Caco-2 (cell line): ENCODE measurements around the gene GPR37L1. TPM values are rescaled to one million over a fixed set of nuclear protein-coding genes. Genes with fewer than 3 reads are reported as not detected.
A peak's percentile ranks its signal among the peaks of the same experiment; 100 is the strongest.

Experiments
- BruUV-seq: library from RNA; stranded (reverse); fragments of 400-500 nt; replicated peaks from 2 replicates; lab custom pipeline; 2021; lab: Mats Ljungman, UMichigan
- CTCF ChIA-PET: fragments of 300-600 bp; sonication (Branson Sonifier 250); formaldehyde crosslinking; loops from one replicate; lab custom pipeline; 2022; ENCODE audit warnings: antibody characterized with exemption; lab: Charles Lee
- POLR2A ChIA-PET: fragments of 300-600 bp; sonication (Branson Sonifier 250); formaldehyde crosslinking; loops from one replicate; lab custom pipeline; 2022; ENCODE audit warnings: antibody characterized with exemption; lab: Charles Lee
- DNase-seq, 2 experiments: peaks; one replicate each; pipeline versions ENCODE4 v3.0.0 to v3.0.0-alpha.2; 2020 to 2022
- H3K27me3 ChIP-seq: replicated peaks from 2 replicates; pipeline ENCODE4 v1.6.0; 2011; ENCODE audit warnings: low read length; ENCODE audit not compliant: control insufficient read depth, insufficient read depth
- H3K36me3 ChIP-seq: 2 replicates; pipeline ENCODE4 v1.5.1; 2011; ENCODE audit warnings: low read length; ENCODE audit not compliant: control insufficient read depth, insufficient read depth
- H3K4me1 ChIP-seq: fragments of 250-450 bp; sonication (Bioruptor Pico); 2 replicates; pipeline ENCODE4 v1.5.1; 2020; ENCODE audit warnings: mild to moderate bottlenecking
- H3K4me3 ChIP-seq: 2 replicates; pipeline ENCODE4 v1.5.1; 2011; ENCODE audit warnings: low read depth, mild to moderate bottlenecking, control low read depth, low read length
- H3K9me3 ChIP-seq: fragments of 250-450 bp; sonication (Bioruptor Pico); 2 replicates; pipeline ENCODE4 v1.5.1; 2020; ENCODE audit warnings: mild to moderate bottlenecking, moderate library complexity
- H3K27ac Mint-ChIP-seq: one replicate; pipeline ENCODE4 v1.8.0; 2022; ENCODE audit warnings: mixed read lengths; ENCODE audit not compliant: unreplicated experiment
- H3K27me3 Mint-ChIP-seq: one replicate; pipeline ENCODE4 v1.8.0; 2022; ENCODE audit warnings: mixed read lengths; ENCODE audit not compliant: insufficient read depth, unreplicated experiment
- H3K36me3 Mint-ChIP-seq: one replicate; pipeline ENCODE4 v1.8.0; 2022; ENCODE audit warnings: mild to moderate bottlenecking, mixed read lengths; ENCODE audit not compliant: insufficient read depth, unreplicated experiment
- H3K4me1 Mint-ChIP-seq: one replicate; pipeline ENCODE4 v1.8.0; 2022; ENCODE audit warnings: low read depth, mixed read lengths; ENCODE audit not compliant: unreplicated experiment
- H3K4me3 Mint-ChIP-seq: one replicate; pipeline ENCODE4 v1.8.0; 2022; ENCODE audit warnings: mild to moderate bottlenecking, moderate library complexity, mixed read lengths; ENCODE audit not compliant: unreplicated experiment
- H3K9me3 Mint-ChIP-seq: one replicate; pipeline ENCODE4 v1.8.0; 2022; ENCODE audit warnings: mixed read lengths; ENCODE audit not compliant: unreplicated experiment
- intact Hi-C: fragments of 100-400 bp; cut with micrococcal nuclease; formaldehyde crosslinking; loops from one replicate; pipeline ENCODE4 v1.10.0; 2022; ENCODE audit not compliant: unreplicated experiment
- total RNA-seq: library from RNA; stranded (reverse); gene quantifications from 2 replicates; pipeline ENCODE4 v1.2.3, GENCODE V29; 2022
- TF ChIP-seq, protein P1 (sequence below), 2 experiments: fragments of 200-600 bp in 1 of 2; IDR thresholded peaks; 1 replicate in 1 of 2; 2 replicates in 1 of 2; pipeline versions ENCODE4 v1.5.1 to v1.8.0; 2011 to 2022; ENCODE audit warnings: antibody characterized with exemption in 1 of 2, control low read depth in 1 of 2, inconsistent platforms in 1 of 2, low read depth in 1 of 2, low read length in 1 of 2, mild to moderate bottlenecking in 1 of 2, moderate library complexity in 1 of 2; ENCODE audit not compliant: insufficient read depth in 1 of 2, severe bottlenecking in 1 of 2, unreplicated experiment in 1 of 2

Gene GPR37L1
- total RNA-seq, 1 experiment from 2014 or later, result 0.07 TPM

DNA sequence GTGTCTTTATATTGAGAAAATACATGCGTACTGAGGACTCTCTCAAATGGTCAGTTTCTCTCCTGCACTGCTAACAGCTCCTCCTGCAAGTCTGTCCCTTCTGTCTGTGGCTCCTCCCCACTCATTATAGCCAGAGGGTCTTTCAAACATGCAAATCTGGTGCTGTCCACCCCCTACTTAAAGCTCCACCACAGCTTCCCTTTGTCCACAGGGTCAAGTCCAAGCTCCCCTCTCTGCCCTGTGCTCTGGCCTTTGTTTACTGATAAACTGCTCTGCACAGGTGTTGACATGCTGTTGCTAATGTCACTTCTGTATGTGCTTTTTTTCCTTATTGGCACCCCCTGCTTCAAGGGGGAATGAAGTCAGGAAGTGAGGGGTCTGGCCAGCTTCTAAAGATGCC lies 47.7 kb upstream of the GPR37L1 start:
- peak overlapping the region; percentile 49 for H3K27ac Mint-ChIP-seq
- H3K36me3 ChIP-seq, result no peaks in the 10 kb centered on the region
- POLR2A ChIA-PET, result interaction anchor here (1.6 to 2.9 kb wide), 2 partner anchors 31 to 65 kb away, joined by 6 to 42 read pairs; partner anchors contain the start of gene ELF3

DNA sequence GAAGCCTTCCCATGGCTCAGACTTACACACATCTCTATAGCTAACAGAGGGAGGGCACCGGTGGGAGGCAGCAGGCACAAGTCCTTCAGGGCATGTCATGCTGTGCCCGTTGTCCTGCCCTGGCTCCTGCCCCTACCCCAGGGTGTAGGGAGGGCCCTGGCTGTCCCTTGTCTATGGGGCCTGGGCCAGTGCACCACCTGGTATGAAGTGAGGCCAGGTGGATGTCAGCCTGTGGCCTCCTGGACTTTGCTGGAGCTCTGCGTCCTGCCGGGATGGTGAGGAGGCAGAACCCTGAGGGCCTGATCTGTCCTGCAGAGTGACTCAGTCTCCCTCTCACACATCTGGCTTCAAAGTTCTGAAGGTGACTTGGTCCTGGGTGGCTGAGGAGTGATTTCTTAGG lies 47.3 kb upstream of the GPR37L1 start:
- peak in 1 of 2 experiments; percentile 38 for DNase-seq
- Mint-ChIP-seq H3K27ac (peak overlapping the region; percentile 88), H3K4me1 (peaks cover 47% of the 10 kb centered on the region), H3K9me3 (no peaks in the 10 kb centered on the region), H3K27me3 (no peaks in the 10 kb centered on the region), H3K36me3 (peaks cover 22% of the 10 kb centered on the region), H3K4me3 (no peak overlapping the region)
- H3K4me1 ChIP-seq, result peaks cover 49% of the 10 kb centered on the region
- intact Hi-C loops, result no loop called here
- no peaks in the 10 kb centered on the region for H3K36me3 ChIP-seq
- ChIA-PET POLR2A (interaction anchor here (1.0 to 2.9 kb wide), 4 partner anchors 30 to 65 kb away, joined by 6 to 42 read pairs (median 11); partner anchors contain the start of gene ELF3), CTCF (interaction anchor here (0.7 to 2.0 kb wide), 6 partner anchors 16 to 76 kb away, joined by 3 to 10 read pairs (median 4); partner anchors contain the start of gene ELF3)
- H3K4me3 ChIP-seq, result no peak overlapping the region
- TSS peak; percentile 78 for BruUV-seq
- H3K9me3 ChIP-seq, result 0 out of 2 replicates have a peak, but pooled peaks cover 8% of the 10 kb centered on the region
- TF ChIP-seq, protein P1, sequence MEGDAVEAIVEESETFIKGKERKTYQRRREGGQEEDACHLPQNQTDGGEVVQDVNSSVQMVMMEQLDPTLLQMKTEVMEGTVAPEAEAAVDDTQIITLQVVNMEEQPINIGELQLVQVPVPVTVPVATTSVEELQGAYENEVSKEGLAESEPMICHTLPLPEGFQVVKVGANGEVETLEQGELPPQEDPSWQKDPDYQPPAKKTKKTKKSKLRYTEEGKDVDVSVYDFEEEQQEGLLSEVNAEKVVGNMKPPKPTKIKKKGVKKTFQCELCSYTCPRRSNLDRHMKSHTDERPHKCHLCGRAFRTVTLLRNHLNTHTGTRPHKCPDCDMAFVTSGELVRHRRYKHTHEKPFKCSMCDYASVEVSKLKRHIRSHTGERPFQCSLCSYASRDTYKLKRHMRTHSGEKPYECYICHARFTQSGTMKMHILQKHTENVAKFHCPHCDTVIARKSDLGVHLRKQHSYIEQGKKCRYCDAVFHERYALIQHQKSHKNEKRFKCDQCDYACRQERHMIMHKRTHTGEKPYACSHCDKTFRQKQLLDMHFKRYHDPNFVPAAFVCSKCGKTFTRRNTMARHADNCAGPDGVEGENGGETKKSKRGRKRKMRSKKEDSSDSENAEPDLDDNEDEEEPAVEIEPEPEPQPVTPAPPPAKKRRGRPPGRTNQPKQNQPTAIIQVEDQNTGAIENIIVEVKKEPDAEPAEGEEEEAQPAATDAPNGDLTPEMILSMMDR (IDR thresholded peaks at IDR 0.05; ENCODE audit: insufficient read depth in 1 of 2, low read depth in 1 of 2, low read length in 1 of 2, severe bottlenecking in 1 of 2, unreplicated experiment in 1 of 2), result no peak
- H3K27me3 ChIP-seq, result no peaks in the 10 kb centered on the region

More for the DNA sequence above, 47.7 kb upstream of the GPR37L1 start:
- H3K4me3 Mint-ChIP-seq, result no peak overlapping the region
- H3K27me3 Mint-ChIP-seq, result no peaks in the 10 kb centered on the region
- TF ChIP-seq, protein P1 (IDR thresholded peaks at IDR 0.05; ENCODE audit: insufficient read depth in 1 of 2, low read depth in 1 of 2, low read length in 1 of 2, severe bottlenecking in 1 of 2, unreplicated experiment in 1 of 2), result no peak
- H3K4me3 ChIP-seq, result no peak overlapping the region
- intact Hi-C loops, result no loop called here
- peaks cover 49% of the 10 kb centered on the region for H3K4me1 ChIP-seq
- CTCF ChIA-PET, result interaction anchor here (0.7 to 2.0 kb wide), 3 partner anchors 14 to 66 kb away, joined by 3 to 10 read pairs (median 5); partner anchors contain the start of gene ELF3
- no TSS peak for BruUV-seq
- no peaks in the 10 kb centered on the region for H3K9me3 Mint-ChIP-seq
- 0 out of 2 replicates have a peak, but pooled peaks cover 8% of the 10 kb centered on the region for H3K9me3 ChIP-seq
- H3K4me1 Mint-ChIP-seq, result peaks cover 47% of the 10 kb centered on the region
- H3K27me3 ChIP-seq, result no peaks in the 10 kb centered on the region
- peaks cover 22% of the 10 kb centered on the region for H3K36me3 Mint-ChIP-seq
- DNase-seq, result peak in 1 of 2 experiments; percentile 41

DNA sequence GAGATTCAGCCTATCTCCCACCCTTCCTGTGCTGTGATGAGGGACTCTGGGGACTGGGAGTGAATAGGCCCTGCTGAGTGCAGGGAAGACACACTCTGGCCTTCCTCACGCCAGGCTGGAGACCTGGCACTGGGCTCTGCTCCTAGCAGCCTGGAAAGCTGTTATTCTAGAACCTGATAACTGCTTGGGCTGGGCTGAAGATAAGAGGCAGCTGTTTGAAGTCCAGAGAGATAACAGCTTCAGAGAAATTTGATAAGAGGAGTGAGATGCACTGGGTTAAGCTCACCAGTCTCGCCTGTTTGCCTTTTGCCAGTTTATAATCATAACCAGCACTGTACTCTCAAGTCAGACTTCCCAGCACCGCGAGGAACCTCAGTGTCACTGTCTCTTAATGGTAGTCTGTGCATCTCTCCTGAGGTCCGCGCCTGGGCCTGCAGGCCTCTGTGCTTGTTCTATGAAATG lies 46.6 kb upstream of the GPR37L1 start:
- peak; percentile 83 to 89 for DNase-seq
- no peaks in the 10 kb centered on the region for H3K27me3 ChIP-seq
- H3K36me3 ChIP-seq, result no peaks in the 10 kb centered on the region
- H3K4me3 ChIP-seq, result no peak overlapping the region
- H3K4me1 Mint-ChIP-seq, result peaks cover 46% of the 10 kb centered on the region
- CTCF ChIA-PET, result interaction anchor here (0.6 to 2.0 kb wide), 9 partner anchors 11 to 247 kb away, joined by 3 to 10 read pairs (median 3); partner anchors contain the start of gene ELF3
- H3K4me1 ChIP-seq, result peaks cover 54% of the 10 kb centered on the region
- H3K9me3 ChIP-seq, result 0 out of 2 replicates have a peak, but pooled peaks cover 8% of the 10 kb centered on the region
- H3K9me3 Mint-ChIP-seq, result no peaks in the 10 kb centered on the region
- TF ChIP-seq, protein P1 (IDR thresholded peaks at IDR 0.05; ENCODE audit: insufficient read depth in 1 of 2, low read depth in 1 of 2, low read length in 1 of 2, severe bottlenecking in 1 of 2, unreplicated experiment in 1 of 2), result no peak
- peak overlapping the region; percentile 88 for H3K27ac Mint-ChIP-seq
- BruUV-seq, result no TSS peak
- POLR2A ChIA-PET, result interaction anchor here (0.6 to 2.9 kb wide), 5 partner anchors 27 to 66 kb away, joined by 6 to 42 read pairs (median 8); partner anchors contain the start of gene ELF3
- no peaks in the 10 kb centered on the region for H3K27me3 Mint-ChIP-seq
- H3K4me3 Mint-ChIP-seq, result peak overlapping the region; percentile 25
- peaks cover 22% of the 10 kb centered on the region for H3K36me3 Mint-ChIP-seq
- intact Hi-C loops, result loop anchor here (1.0 to 2.0 kb wide), 6 partner anchors 9 to 67 kb away; no protein-coding TSS in a partner anchor
